K562 (cell line): ENCODE results near the gene OVCA2. TPM values are rescaled to one million over a fixed set of nuclear protein-coding genes. Genes with fewer than 3 reads are reported as not detected.

Experiments used
- ATF1 ChIP-seq, 2 experiments: fragments of 450-650 bp in 1 of 2; IDR thresholded peaks; 2 replicates each; pipeline ENCODE4 v1.6.1; 2016; ENCODE audit warnings: missing compliant biosample characterization in 1 of 2, missing genetic modification characterization in 1 of 2
- ELF1 ChIP-seq: fragments of 200-800 bp; sonication (Bioruptor generic); IDR thresholded peaks from 2 replicates; pipeline ENCODE4 v1.6.1; 2016; ENCODE audit warnings: missing genetic modification characterization, missing compliant biosample characterization
- GABPA ChIP-seq: fragments of 200-800 bp; sonication (Bioruptor generic); conservative IDR thresholded peaks from 2 replicates; pipeline ENCODE4 v1.6.1; 2016; ENCODE audit warnings: low read depth, missing genetic modification characterization, missing compliant biosample characterization
- MAZ ChIP-seq, 2 experiments: fragments of 450-650 bp in 1 of 2; sonication (generic) in 1 of 2; formaldehyde crosslinking; IDR thresholded peaks in 1 of 2; conservative IDR thresholded peaks in 1 of 2; 2 replicates each; pipeline versions ENCODE4 v1.4.0 to v1.5.0; 2020; ENCODE audit warnings: mild to moderate bottlenecking in 1 of 2, missing genetic modification reagents in 1 of 2
- PHF8 ChIP-seq: fragments of 200-600 bp; sonication (generic); IDR thresholded peaks from 2 replicates; pipeline ENCODE4 v1.6.1; 2012; ENCODE audit warnings: mixed run types, mild to moderate bottlenecking, inconsistent platforms, low read length, moderate library complexity, borderline replicate concordance
- RBFOX2 ChIP-seq: fragments of 200-400 bp; formaldehyde crosslinking; IDR thresholded peaks from 2 replicates; pipeline ENCODE4 v1.6.1; 2017; ENCODE audit warnings: low read depth, mild to moderate bottlenecking, low read length, moderate library complexity
- RBM14 ChIP-seq: fragments of 200-400 bp; formaldehyde crosslinking; IDR thresholded peaks from 2 replicates; pipeline ENCODE4 v1.6.1; 2018; ENCODE audit warnings: low read depth, mild to moderate bottlenecking, low read length, moderate library complexity, borderline replicate concordance; ENCODE audit not compliant: insufficient read depth
- TAF7 ChIP-seq: fragments of 450-650 bp; IDR thresholded peaks from 2 replicates; pipeline ENCODE4 v1.6.1; 2016; ENCODE audit warnings: missing genetic modification characterization, missing compliant biosample characterization
- TGIF2 ChIP-seq: sonication (generic); formaldehyde crosslinking; IDR thresholded peaks from 2 replicates; pipeline ENCODE4 v1.8.1; 2022; ENCODE audit warnings: mild to moderate bottlenecking, missing genetic modification reagents, moderate library complexity
- ZNF696 ChIP-seq: fragments of 250-450 bp; sonication (Bioruptor Pico); conservative IDR thresholded peaks from 2 replicates; pipeline ENCODE4 v1.4.0; 2020; ENCODE audit warnings: mild to moderate bottlenecking, moderate library complexity
- polyA plus RNA-seq, 8 experiments: library from polyadenylated mRNA; depleted of rRNA in 4 of 8; stranded (reverse) in 5 of 8; unstranded in 3 of 8; fragments of >200 nt; fragmentation: Nextera tagmentation in 2 of 8; fragmentation: Illumina TruSeq in 1 of 8; extraction: Ambion mirVana in 2 of 8; extraction: Trizol in 1 of 8; gene quantifications; 2 replicates each; pipeline versions ENCODE4 v1.2.1 to v1.2.3, GENCODE V29; 2011 to 2014; ENCODE audit warnings: inconsistent platforms in 1 of 8, missing spikeins in 1 of 8
- total RNA-seq, 7 experiments: library from RNA; depleted of rRNA in 6 of 7; stranded (reverse); fragments of >200 nt in 6 of 7; fragmentation: Illumina TruSeq in 2 of 7; extraction: Trizol in 2 of 7; gene quantifications; 2 replicates each; pipeline versions ENCODE4 v1.2.1 to v1.2.3, GENCODE V29; 2011 to 2021; ENCODE audit warnings: low replicate concordance in 1 of 7
- TF ChIP-seq, protein P1 (sequence below): fragments of 450-650 bp; formaldehyde crosslinking; IDR thresholded peaks from 2 replicates; pipeline ENCODE4 v1.4.0; 2020; ENCODE audit warnings: mild to moderate bottlenecking
- TF ChIP-seq, protein P2 (sequence below): fragments of 150-350 bp; IDR thresholded peaks from 2 replicates; pipeline ENCODE4 v1.6.1; 2014; ENCODE audit warnings: low read depth, mild to moderate bottlenecking, low read length, borderline replicate concordance
- TF ChIP-seq, protein P3 (sequence below): fragments of 450-650 bp; IDR thresholded peaks from 2 replicates; pipeline ENCODE4 v1.6.1; 2016
- TF ChIP-seq, protein P4 (sequence below): fragments of 450-650 bp; conservative IDR thresholded peaks from 2 replicates; pipeline ENCODE4 v1.6.1; 2016; ENCODE audit warnings: missing genetic modification characterization, low read depth, mild to moderate bottlenecking, control low read depth, missing compliant biosample characterization
- TF ChIP-seq, protein P5 (sequence below): fragments of 450-650 bp; formaldehyde crosslinking; IDR thresholded peaks from 2 replicates; pipeline ENCODE4 v1.4.0; 2020; ENCODE audit warnings: mild to moderate bottlenecking, moderate library complexity
- TF ChIP-seq, protein P6 (sequence below): fragments of 450-650 bp; formaldehyde crosslinking; IDR thresholded peaks from 2 replicates; pipeline ENCODE4 v1.4.0; 2022; ENCODE audit warnings: mild to moderate bottlenecking, moderate library complexity

OVCA2 gene
- total and polyA plus RNA-seq, 9 of the 15 experiments (the other 6 are each of a cell fraction or from before 2014, with no cell fraction given), result 3.0 to 23.7 (median 14.1) TPM

DNA sequence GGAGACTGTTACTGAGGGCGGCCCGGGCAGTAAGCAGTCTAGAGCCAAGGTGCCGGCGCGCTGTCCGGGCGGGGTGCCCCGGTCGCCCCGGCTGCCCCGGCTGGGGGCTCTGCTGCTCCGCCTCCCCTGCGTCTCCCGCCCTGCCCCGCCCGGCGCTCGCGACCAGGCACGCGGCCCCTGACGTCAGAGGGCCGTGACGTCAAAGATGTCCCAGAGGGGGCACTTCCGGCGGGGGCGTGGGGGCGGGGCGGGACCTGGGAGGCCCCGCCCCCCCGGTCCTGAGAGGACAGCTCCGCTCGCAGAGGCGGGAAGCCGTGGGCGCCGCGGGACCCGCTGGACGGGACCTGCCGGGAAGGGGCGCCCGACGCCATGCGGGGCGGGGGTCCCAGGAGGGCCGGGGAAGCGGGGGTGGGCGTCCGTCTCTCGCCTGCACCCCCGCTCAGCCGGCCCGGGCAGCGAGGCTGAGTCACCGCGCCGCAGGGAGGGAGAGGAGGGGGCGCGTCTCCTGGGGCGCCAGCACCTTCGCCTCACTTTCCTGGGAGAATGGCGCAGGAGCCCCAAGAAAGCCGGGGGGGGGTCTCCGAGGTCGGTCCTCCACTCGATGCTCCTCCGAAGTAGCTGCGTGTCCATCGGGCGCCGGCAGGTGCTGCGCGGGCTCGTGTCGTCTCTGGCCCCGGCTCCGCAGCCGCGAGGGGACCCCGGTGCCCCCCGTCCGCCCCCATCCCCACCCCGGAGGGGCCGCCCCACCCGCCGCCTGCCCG lies 8.7 kb downstream of the OVCA2 start (continued):
- TF ChIP-seq, protein P1, sequence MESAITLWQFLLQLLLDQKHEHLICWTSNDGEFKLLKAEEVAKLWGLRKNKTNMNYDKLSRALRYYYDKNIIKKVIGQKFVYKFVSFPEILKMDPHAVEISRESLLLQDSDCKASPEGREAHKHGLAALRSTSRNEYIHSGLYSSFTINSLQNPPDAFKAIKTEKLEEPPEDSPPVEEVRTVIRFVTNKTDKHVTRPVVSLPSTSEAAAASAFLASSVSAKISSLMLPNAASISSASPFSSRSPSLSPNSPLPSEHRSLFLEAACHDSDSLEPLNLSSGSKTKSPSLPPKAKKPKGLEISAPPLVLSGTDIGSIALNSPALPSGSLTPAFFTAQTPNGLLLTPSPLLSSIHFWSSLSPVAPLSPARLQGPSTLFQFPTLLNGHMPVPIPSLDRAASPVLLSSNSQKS, result no peak
- TF ChIP-seq GABPA (tag) (peak; percentile 95), ATF1 (CRISPR knock-in tag; IDR thresholded peaks at IDR 0.05) (peak; percentile 75), ATF1 (tag; IDR thresholded peaks at IDR 0.05) (peak; percentile 93), PHF8 (no peak), TAF7 (tag) (no peak), RBFOX2 (peak; percentile 55), TGIF2 (CRISPR knock-in tag) (no peak), MAZ (CRISPR knock-in tag; conservative IDR thresholded peaks at IDR 0.05 in 1 of 2, IDR thresholded peaks at IDR 0.05 in 1 of 2) (peak; percentile 72 to 83), ZNF696 (CRISPR knock-in tag) (no peak), RBM14 (no peak), ELF1 (tag) (no peak)
- TF ChIP-seq, protein P2, sequence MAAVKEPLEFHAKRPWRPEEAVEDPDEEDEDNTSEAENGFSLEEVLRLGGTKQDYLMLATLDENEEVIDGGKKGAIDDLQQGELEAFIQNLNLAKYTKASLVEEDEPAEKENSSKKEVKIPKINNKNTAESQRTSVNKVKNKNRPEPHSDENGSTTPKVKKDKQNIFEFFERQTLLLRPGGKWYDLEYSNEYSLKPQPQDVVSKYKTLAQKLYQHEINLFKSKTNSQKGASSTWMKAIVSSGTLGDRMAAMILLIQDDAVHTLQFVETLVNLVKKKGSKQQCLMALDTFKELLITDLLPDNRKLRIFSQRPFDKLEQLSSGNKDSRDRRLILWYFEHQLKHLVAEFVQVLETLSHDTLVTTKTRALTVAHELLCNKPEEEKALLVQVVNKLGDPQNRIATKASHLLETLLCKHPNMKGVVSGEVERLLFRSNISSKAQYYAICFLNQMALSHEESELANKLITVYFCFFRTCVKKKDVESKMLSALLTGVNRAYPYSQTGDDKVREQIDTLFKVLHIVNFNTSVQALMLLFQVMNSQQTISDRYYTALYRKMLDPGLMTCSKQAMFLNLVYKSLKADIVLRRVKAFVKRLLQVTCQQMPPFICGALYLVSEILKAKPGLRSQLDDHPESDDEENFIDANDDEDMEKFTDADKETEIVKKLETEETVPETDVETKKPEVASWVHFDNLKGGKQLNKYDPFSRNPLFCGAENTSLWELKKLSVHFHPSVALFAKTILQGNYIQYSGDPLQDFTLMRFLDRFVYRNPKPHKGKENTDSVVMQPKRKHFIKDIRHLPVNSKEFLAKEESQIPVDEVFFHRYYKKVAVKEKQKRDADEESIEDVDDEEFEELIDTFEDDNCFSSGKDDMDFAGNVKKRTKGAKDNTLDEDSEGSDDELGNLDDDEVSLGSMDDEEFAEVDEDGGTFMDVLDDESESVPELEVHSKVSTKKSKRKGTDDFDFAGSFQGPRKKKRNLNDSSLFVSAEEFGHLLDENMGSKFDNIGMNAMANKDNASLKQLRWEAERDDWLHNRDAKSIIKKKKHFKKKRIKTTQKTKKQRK, result no peak
- TF ChIP-seq, protein P3, sequence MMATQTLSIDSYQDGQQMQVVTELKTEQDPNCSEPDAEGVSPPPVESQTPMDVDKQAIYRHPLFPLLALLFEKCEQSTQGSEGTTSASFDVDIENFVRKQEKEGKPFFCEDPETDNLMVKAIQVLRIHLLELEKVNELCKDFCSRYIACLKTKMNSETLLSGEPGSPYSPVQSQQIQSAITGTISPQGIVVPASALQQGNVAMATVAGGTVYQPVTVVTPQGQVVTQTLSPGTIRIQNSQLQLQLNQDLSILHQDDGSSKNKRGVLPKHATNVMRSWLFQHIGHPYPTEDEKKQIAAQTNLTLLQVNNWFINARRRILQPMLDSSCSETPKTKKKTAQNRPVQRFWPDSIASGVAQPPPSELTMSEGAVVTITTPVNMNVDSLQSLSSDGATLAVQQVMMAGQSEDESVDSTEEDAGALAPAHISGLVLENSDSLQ, result no peak
- TF ChIP-seq, protein P4, sequence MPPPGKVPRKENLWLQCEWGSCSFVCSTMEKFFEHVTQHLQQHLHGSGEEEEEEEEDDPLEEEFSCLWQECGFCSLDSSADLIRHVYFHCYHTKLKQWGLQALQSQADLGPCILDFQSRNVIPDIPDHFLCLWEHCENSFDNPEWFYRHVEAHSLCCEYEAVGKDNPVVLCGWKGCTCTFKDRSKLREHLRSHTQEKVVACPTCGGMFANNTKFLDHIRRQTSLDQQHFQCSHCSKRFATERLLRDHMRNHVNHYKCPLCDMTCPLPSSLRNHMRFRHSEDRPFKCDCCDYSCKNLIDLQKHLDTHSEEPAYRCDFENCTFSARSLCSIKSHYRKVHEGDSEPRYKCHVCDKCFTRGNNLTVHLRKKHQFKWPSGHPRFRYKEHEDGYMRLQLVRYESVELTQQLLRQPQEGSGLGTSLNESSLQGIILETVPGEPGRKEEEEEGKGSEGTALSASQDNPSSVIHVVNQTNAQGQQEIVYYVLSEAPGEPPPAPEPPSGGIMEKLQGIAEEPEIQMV, result no peak
- TF ChIP-seq, protein P5, sequence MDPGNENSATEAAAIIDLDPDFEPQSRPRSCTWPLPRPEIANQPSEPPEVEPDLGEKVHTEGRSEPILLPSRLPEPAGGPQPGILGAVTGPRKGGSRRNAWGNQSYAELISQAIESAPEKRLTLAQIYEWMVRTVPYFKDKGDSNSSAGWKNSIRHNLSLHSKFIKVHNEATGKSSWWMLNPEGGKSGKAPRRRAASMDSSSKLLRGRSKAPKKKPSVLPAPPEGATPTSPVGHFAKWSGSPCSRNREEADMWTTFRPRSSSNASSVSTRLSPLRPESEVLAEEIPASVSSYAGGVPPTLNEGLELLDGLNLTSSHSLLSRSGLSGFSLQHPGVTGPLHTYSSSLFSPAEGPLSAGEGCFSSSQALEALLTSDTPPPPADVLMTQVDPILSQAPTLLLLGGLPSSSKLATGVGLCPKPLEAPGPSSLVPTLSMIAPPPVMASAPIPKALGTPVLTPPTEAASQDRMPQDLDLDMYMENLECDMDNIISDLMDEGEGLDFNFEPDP, result no peak
- TF ChIP-seq, protein P6, sequence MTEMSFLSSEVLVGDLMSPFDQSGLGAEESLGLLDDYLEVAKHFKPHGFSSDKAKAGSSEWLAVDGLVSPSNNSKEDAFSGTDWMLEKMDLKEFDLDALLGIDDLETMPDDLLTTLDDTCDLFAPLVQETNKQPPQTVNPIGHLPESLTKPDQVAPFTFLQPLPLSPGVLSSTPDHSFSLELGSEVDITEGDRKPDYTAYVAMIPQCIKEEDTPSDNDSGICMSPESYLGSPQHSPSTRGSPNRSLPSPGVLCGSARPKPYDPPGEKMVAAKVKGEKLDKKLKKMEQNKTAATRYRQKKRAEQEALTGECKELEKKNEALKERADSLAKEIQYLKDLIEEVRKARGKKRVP (CRISPR knock-in tag), result no peak
